H9 (cell line): Measurements from ENCODE around the gene GARIN5A. TPM values are rescaled to one million over a fixed set of nuclear protein-coding genes. Genes with fewer than 3 reads are reported as not detected.

Experiments used
- DNase-seq: peaks from one replicate; pipeline ENCODE4 v3.0.0-alpha.2; 2017
- H2AFZ ChIP-seq: one replicate; pipeline ENCODE4 v1.6.1; 2013; ENCODE audit warnings: mild to moderate bottlenecking, low read length, control low read depth, moderate library complexity
- H2AK5ac ChIP-seq: 2 replicates; pipeline ENCODE4 v1.6.1; 2013; ENCODE audit warnings: low read length, control low read depth, mixed read lengths; ENCODE audit not compliant: insufficient read length
- H2BK120ac ChIP-seq: one replicate; pipeline ENCODE4 v1.6.1; 2013; ENCODE audit warnings: low read depth, mild to moderate bottlenecking, low read length, control low read depth, inconsistent platforms; ENCODE audit not compliant: poor library complexity, severe bottlenecking
- H2BK12ac ChIP-seq: 2 replicates; pipeline ENCODE4 v1.6.1; 2013; ENCODE audit warnings: low read length, control low read depth, mixed read lengths, low read depth; ENCODE audit not compliant: insufficient read length
- H2BK15ac ChIP-seq: 2 replicates; pipeline ENCODE4 v1.6.1; 2013; ENCODE audit warnings: low read depth, low read length, control low read depth
- H2BK20ac ChIP-seq: one replicate; pipeline ENCODE4 v1.6.1; 2013; ENCODE audit warnings: low read depth, mild to moderate bottlenecking, low read length, control low read depth, inconsistent platforms; ENCODE audit not compliant: poor library complexity, severe bottlenecking
- H2BK5ac ChIP-seq: 2 replicates; pipeline ENCODE4 v1.6.1; 2013; ENCODE audit warnings: low read length, control low read depth, mixed read lengths; ENCODE audit not compliant: insufficient read length
- H3K14ac ChIP-seq: 2 replicates; pipeline ENCODE4 v1.6.1; 2013; ENCODE audit warnings: low read length, control low read depth; ENCODE audit not compliant: insufficient read depth
- H3K18ac ChIP-seq: 2 replicates; pipeline ENCODE4 v1.6.1; 2013; ENCODE audit warnings: low read depth, mild to moderate bottlenecking, mixed read lengths, low read length, control low read depth; ENCODE audit not compliant: insufficient read length
- H3K23ac ChIP-seq: 2 replicates; pipeline ENCODE4 v1.6.1; 2013; ENCODE audit warnings: low read length, control low read depth, mixed read lengths, low read depth; ENCODE audit not compliant: insufficient read length
- H3K23me2 ChIP-seq: 2 replicates; pipeline ENCODE4 v1.6.1; 2013; ENCODE audit warnings: low read depth, mild to moderate bottlenecking, mixed read lengths, low read length, control low read depth; ENCODE audit not compliant: insufficient read length, poor library complexity, severe bottlenecking
- H3K27ac ChIP-seq: 2 replicates; pipeline ENCODE4 v1.5.1; 2013; ENCODE audit warnings: low read length, control low read depth, mixed read lengths, low read depth; ENCODE audit not compliant: insufficient read length
- H3K27me3 ChIP-seq: 2 replicates; pipeline ENCODE4 v1.6.1; 2013; ENCODE audit warnings: low read length, control low read depth, inconsistent platforms; ENCODE audit not compliant: insufficient read depth
- H3K4ac ChIP-seq: 2 replicates; pipeline ENCODE4 v1.6.1; 2013; ENCODE audit warnings: low read depth, mild to moderate bottlenecking, control low read depth, inconsistent platforms, low read length, moderate library complexity
- H3K4me1 ChIP-seq: 2 replicates; pipeline ENCODE4 v1.6.1; 2013; ENCODE audit warnings: low read length, control low read depth, inconsistent platforms; ENCODE audit not compliant: insufficient read depth
- H3K4me2 ChIP-seq: 2 replicates; pipeline ENCODE4 v1.6.1; 2013; ENCODE audit warnings: low read length, control low read depth, mixed read lengths; ENCODE audit not compliant: insufficient read length, insufficient read depth
- H3K56ac ChIP-seq: 2 replicates; pipeline ENCODE4 v1.6.1; 2013; ENCODE audit warnings: low read depth, mild to moderate bottlenecking, mixed read lengths, low read length, control low read depth; ENCODE audit not compliant: insufficient read length
- H3K79me1 ChIP-seq: 2 replicates; pipeline ENCODE4 v1.6.1; 2013; ENCODE audit warnings: low read depth, mild to moderate bottlenecking, moderate library complexity, low read length, control low read depth, inconsistent platforms; ENCODE audit not compliant: insufficient read depth, poor library complexity, severe bottlenecking
- H3K79me2 ChIP-seq: 2 replicates; pipeline ENCODE4 v1.6.1; 2013; ENCODE audit warnings: low read length, control low read depth, inconsistent platforms; ENCODE audit not compliant: insufficient read depth
- H3K9ac ChIP-seq: 2 replicates; pipeline ENCODE4 v1.6.1; 2013; ENCODE audit warnings: low read length, control low read depth, mixed read lengths; ENCODE audit not compliant: insufficient read length; ENCODE audit errors: extremely low read depth
- H3K9me3 ChIP-seq: one replicate; pipeline ENCODE4 v1.6.1; 2013; ENCODE audit warnings: low read depth, low read length, inconsistent platforms; ENCODE audit not compliant: control insufficient read depth
- H3T11ph ChIP-seq: one replicate; pipeline ENCODE4 v1.6.1; 2013; ENCODE audit warnings: mild to moderate bottlenecking, low read length, control low read depth, inconsistent platforms
- H4K20me1 ChIP-seq: one replicate; pipeline ENCODE4 v1.6.1; 2013; ENCODE audit not compliant: control insufficient read depth, insufficient read length, insufficient read depth
- H4K5ac ChIP-seq: 2 replicates; pipeline ENCODE4 v1.6.1; 2013; ENCODE audit warnings: low read depth, mild to moderate bottlenecking, mixed read lengths, low read length, control low read depth; ENCODE audit not compliant: insufficient read length
- H4K8ac ChIP-seq: replicated peaks from 2 replicates; pipeline ENCODE4 v1.6.1; 2013; ENCODE audit warnings: low read length, control low read depth, mixed read lengths, low read depth; ENCODE audit not compliant: insufficient read length
- H4K91ac ChIP-seq: 2 replicates; pipeline ENCODE4 v1.6.1; 2013; ENCODE audit warnings: low read depth, mild to moderate bottlenecking, moderate library complexity, mixed read lengths, low read length, control low read depth; ENCODE audit not compliant: insufficient read length
- H3K27ac Mint-ChIP-seq, 3 experiments: 2 replicates in 2 of 3; 3 replicates in 1 of 3; pipeline ENCODE4 v1.8.0; 2020 to 2021; ENCODE audit warnings: mixed read lengths in 3 of 3, mild to moderate bottlenecking in 1 of 3, moderate library complexity in 1 of 3
- H3K27me3 Mint-ChIP-seq: 2 replicates; pipeline ENCODE4 v1.8.0; 2021; ENCODE audit warnings: low read depth, mild to moderate bottlenecking, moderate library complexity, mixed read lengths
- H3K36me3 Mint-ChIP-seq, 3 experiments: 2 replicates in 2 of 3; 3 replicates in 1 of 3; pipeline ENCODE4 v1.8.0; 2020 to 2021; ENCODE audit warnings: low read depth in 3 of 3, mixed read lengths in 3 of 3; ENCODE audit not compliant: insufficient read depth in 1 of 3
- H3K4me1 Mint-ChIP-seq, 2 experiments: 2 replicates each; pipeline ENCODE4 v1.8.0; 2020; ENCODE audit warnings: mixed read lengths in 2 of 2
- H3K4me3 Mint-ChIP-seq, 2 experiments: 2 replicates in 1 of 2; 3 replicates in 1 of 2; pipeline ENCODE4 v1.8.0; 2020 to 2021; ENCODE audit warnings: mild to moderate bottlenecking in 2 of 2, mixed read lengths in 2 of 2, moderate library complexity in 1 of 2
- H3K9me3 Mint-ChIP-seq, 2 experiments: 2 replicates in 1 of 2; 3 replicates in 1 of 2; pipeline ENCODE4 v1.8.0; 2020; ENCODE audit warnings: mild to moderate bottlenecking in 2 of 2, mixed read lengths in 2 of 2, moderate library complexity in 1 of 2
- CTCF ChIP-seq: fragments of 200-600 bp; sonication (generic); conservative IDR thresholded peaks from 3 replicates; pipeline ENCODE4 v1.8.0; 2021; ENCODE audit warnings: antibody characterized with exemption, mild to moderate bottlenecking
- WGBS: extraction: QIAGEN DNeasy Blood & Tissue Kit; methylation state at CpG from one replicate; pipeline ENCODE4 v1.1.7; 2013; ENCODE audit warnings: missing lambda C conversion rate, low lambda C conversion rate, mixed read lengths; ENCODE audit not compliant: insufficient read length; ENCODE audit errors: extremely low coverage; 5-methylcytosine and 5-hydroxymethylcytosine counted together
- total RNA-seq: library from RNA; stranded (reverse); gene quantifications from 2 replicates; pipeline ENCODE4 v1.2.1, GENCODE V29; 2021

The GARIN5A gene
- total RNA-seq, 1 experiment from 2014 or later: 9.5 TPM

GRCh38 chr19:50510700-50511068, 34.0 kb upstream of the GARIN5A start:
- H3K56ac ChIP-seq: no peak overlapping the region
- Mint-ChIP-seq H3K4me1 (peaks cover 7 to 27% of the 10 kb centered on the region in 2 experiments), H3K9me3 (no peaks in the 10 kb centered on the region; a peak in 1 of 5 replicates), H3K4me3 (peak overlapping the region; percentile 81 to 87), H3K27ac (peak overlapping the region; percentile 70 to 97 (median 89); a peak in 5 of 7 replicates), H3K27me3 (peaks cover 50% of the 10 kb centered on the region), H3K36me3 (no peaks in the 10 kb centered on the region; a peak in 1 of 7 replicates)
- peaks cover 2% of the 10 kb centered on the region; the same call in 1 of the 2 replicates for H3K27me3 ChIP-seq
- TF ChIP-seq CTCF: no peak
- H3K4me1 ChIP-seq: no peaks in the 10 kb centered on the region
- H3K79me1 ChIP-seq: no peaks in the 10 kb centered on the region
- no peak overlapping the region for H2BK20ac ChIP-seq
- H4K5ac ChIP-seq: no peak overlapping the region
- H2AFZ ChIP-seq: no peak overlapping the region
- no peak overlapping the region for H2AK5ac ChIP-seq
- H4K91ac ChIP-seq: no peak overlapping the region
- no peak overlapping the region for H3K23ac ChIP-seq
- H3K14ac ChIP-seq: 0 out of 2 replicates have a peak overlapping the region, but pooled peaks have one; percentile 9
- H3K4ac ChIP-seq: no peak overlapping the region
- no peak overlapping the region for H3T11ph ChIP-seq
- no peak overlapping the region for H3K18ac ChIP-seq
- H3K9me3 ChIP-seq: no peaks in the 10 kb centered on the region
- H3K79me2 ChIP-seq: no peaks in the 10 kb centered on the region
- no peaks in the 10 kb centered on the region for H4K20me1 ChIP-seq
- H3K23me2 ChIP-seq: no peaks in the 10 kb centered on the region
- H4K8ac ChIP-seq: no peak overlapping the region
- no peak overlapping the region for H2BK15ac ChIP-seq
- peak overlapping the region; percentile 57 for H3K4me2 ChIP-seq
- H2BK12ac ChIP-seq: no peak overlapping the region
- no peak overlapping the region for H2BK5ac ChIP-seq
- WGBS: no CpG with 5 or more reads among the region's 10 CpGs
- H3K9ac ChIP-seq: no peak overlapping the region
- no peak for DNase-seq
- no peak overlapping the region for H3K27ac ChIP-seq
- no peak overlapping the region for H2BK120ac ChIP-seq
